GM12875 (cell line): Measurements from ENCODE around the gene GMPPB.
"Not testable (repeated sequence)": the region's sequence is repeated elsewhere in the genome, so short reads cannot be mapped to it uniquely, and the experiment has no call there.

Source experiments
- H3K4me3 ChIP-seq: one replicate; pipeline ENCODE4 v1.5.1; 2011; ENCODE audit warnings: low read depth, low read length, control low read depth
- TF ChIP-seq, protein P1 (sequence below): IDR thresholded peaks from 2 replicates; pipeline ENCODE4 v1.5.1; 2011; ENCODE audit warnings: low read depth, mild to moderate bottlenecking, control low read depth, inconsistent platforms, low read length, moderate library complexity, borderline replicate concordance; ENCODE audit not compliant: insufficient read depth

The GMPPB gene

DNA sequence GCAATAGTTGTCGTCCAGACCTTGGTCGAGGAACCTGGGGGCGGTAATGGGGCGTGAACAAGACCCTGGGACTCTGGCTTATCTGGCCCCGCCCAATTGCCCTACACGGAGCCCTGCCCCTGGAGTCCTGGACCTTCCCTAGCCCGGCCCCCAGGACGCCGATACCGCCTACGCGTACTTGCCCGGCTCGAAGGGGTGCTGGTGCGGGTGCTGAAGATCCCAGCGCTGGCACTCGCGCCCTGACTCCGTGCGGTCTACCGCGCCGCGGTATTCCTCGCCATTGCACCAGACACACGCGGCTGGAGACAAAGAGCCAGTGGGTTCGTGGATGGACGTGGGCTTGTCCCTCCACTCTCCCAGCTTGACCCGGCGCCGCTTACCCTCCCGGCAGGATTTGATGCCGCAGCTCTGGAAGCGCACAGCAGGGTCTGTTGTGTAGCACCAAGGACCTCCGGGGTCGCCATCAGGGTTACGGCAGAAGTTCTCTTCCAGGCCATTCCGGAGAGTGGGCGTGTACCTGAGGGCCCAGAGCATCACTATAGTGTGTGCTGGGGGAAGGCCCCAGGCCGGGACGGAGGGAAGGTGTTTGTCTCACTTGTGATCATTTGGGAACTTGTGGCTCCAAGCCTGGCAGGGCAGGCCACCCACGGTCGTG is 36.9 kb downstream of the GMPPB start:
- not testable (repeated sequence) for H3K4me3 ChIP-seq

- not testable (repeated sequence) for H3K4me3 ChIP-seq
These were observed 37.4 kb downstream of the GMPPB start for GRCh38 chr3:49686346-49686745.

DNA sequence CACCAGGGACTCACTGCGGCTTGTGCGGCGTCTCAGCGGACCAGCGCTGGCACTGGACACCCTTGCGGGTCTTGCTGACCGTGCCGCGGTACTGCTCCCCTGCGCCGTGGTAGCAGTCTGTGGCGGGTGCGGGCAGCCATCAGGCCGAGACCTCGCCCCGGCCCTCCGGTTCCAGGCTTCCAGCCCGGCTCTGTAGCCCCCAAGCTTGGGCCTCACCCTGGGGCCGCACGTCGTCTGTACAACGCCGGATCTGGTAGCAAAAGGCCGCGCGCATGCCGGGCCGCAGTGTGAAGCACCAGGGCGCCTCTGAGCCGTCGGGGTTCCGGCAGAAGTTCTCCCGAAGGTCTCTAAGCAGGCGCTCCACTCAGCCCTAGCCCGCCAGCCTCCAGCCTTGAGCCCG is 37.9 kb downstream of the GMPPB start:
- H3K4me3 ChIP-seq, result not testable (repeated sequence)

DNA sequence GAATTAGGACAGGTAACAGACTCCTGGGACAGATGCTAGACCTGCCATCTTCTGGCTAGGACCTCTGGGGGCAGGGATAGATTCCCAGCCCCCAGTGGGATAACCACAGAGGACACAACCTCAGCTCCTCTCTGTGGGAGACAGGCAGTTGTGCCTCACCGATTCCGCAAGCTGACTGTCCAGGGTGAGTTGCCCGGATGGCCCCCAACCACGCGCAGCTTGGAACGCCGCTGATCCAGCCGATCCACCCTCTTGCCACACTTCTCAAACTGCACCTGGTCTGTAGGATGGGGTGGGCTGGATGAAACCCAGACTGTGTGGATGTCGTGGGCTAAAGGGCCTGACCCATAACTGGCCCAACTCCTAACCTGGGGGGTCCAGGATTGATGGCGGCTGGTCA is 38.6 kb downstream of the GMPPB start:
- H3K4me3 ChIP-seq, result not testable (repeated sequence)

DNA sequence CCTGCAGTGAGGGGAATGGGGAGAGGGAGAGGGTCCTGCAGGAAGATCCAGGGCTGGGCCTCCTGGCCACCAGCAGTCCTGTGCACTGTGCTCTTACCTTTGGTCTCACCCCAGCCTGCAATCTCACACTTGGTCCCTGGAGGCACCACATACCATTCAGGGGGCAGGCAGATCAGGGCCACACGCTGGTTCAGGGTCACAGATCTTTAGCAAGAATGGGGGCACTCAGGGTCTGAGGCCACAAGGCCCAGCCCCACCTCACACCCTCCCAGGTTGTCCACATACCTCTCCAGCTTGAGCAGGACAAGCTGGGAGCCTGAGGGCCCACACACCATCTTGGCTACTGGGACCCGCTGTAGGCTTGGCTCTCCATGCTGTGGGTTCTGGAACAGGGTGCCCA is 39.3 kb downstream of the GMPPB start:
- H3K4me3 ChIP-seq, result not testable (repeated sequence)

DNA sequence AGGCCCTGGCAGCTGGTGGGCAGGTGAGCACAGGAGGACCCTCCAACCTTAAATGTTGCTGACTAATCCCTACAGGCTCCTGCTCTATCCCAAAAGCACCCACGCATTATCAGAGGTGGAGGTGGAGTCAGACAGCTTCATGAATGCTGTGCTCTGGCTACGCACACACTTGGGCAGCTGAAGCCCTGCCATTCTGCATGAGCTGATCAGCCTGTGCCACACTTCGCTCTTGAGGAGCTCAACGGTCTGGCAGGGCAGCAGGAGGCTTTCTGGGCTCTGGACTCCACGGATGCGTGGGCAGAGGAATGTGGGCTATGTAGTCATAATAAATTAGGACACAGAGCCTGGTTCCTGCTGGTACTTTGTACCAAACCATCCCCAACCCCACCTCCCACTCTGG is 40.6 kb downstream of the GMPPB start:
- TF ChIP-seq, protein P1, sequence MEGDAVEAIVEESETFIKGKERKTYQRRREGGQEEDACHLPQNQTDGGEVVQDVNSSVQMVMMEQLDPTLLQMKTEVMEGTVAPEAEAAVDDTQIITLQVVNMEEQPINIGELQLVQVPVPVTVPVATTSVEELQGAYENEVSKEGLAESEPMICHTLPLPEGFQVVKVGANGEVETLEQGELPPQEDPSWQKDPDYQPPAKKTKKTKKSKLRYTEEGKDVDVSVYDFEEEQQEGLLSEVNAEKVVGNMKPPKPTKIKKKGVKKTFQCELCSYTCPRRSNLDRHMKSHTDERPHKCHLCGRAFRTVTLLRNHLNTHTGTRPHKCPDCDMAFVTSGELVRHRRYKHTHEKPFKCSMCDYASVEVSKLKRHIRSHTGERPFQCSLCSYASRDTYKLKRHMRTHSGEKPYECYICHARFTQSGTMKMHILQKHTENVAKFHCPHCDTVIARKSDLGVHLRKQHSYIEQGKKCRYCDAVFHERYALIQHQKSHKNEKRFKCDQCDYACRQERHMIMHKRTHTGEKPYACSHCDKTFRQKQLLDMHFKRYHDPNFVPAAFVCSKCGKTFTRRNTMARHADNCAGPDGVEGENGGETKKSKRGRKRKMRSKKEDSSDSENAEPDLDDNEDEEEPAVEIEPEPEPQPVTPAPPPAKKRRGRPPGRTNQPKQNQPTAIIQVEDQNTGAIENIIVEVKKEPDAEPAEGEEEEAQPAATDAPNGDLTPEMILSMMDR, result no peak
- no peak overlapping the region for H3K4me3 ChIP-seq

- TF ChIP-seq, protein P1, result no peak
- H3K4me3 ChIP-seq, result no peak overlapping the region
These were observed 42.2 kb downstream of the GMPPB start for GRCh38 chr3:49681543-49681942.

DNA sequence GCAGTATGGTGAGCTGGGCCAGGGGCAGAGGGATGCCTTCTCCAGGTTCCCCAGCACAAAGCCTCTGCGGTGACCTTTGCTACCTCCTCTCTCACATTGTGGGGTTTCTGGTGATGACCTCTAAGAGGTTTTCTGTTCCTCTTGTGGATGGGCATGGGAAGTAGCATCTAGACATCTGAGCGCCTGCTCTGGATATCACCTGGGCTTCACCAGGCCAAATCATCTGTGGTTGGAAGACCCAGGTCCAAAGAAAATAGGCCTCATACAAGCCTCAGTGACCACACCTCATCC is 42.6 kb downstream of the GMPPB start:
- no peak overlapping the region for H3K4me3 ChIP-seq
- TF ChIP-seq, protein P1, result no peak

DNA sequence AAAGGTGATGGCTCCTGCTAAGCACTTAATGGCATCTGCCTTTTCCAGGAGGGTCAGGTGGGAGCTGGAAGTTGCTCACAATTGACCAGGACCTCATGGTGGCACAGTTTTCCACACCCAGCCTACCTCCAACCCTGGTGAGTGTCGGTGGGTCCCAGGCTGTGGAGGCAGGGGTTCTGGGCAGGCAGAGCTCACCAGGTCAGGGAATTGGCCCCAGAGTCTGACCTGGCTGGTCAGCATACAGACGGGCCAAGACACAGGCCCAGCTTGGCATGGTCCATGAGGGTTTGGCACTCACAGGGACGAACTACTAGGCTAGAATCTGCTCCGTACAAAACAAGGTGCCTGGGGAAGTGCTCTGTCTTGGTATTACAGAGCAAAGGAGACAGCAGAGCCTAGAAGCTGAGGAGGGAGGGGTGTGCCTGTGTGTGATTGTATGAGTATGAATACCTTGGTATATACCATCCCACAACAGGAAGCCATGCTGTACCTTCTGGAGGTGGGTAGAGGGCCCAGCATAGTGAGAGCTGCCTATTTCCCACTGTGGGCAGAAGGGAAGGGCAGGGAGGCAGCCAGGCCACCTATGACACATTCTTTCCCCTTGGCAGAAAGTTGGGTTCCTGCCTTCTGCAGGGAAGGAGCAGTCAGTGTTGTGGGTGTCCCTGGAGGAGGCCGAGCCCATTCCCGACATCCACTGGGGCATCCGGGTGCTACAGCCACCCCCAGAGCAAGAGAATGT is 43.1 kb downstream of the GMPPB start:
- TF ChIP-seq, protein P1, result no peak
- no peak overlapping the region for H3K4me3 ChIP-seq

GRCh38 chr3:49675912-49676311 is 47.8 kb downstream of the GMPPB start:
- H3K4me3 ChIP-seq, result no peak overlapping the region
- TF ChIP-seq, protein P1, result no peak
